ENCODE measurements around the gene UGDH.
"Not testable (repeated sequence)": the region's sequence is repeated elsewhere in the genome, so short reads cannot be mapped to it uniquely, and the experiment has no call there.

UGDH gene

GRCh38 chr4:39490322-39490721, 36.9 kb downstream of the UGDH start:
- no peak for DNase-seq

DNA sequence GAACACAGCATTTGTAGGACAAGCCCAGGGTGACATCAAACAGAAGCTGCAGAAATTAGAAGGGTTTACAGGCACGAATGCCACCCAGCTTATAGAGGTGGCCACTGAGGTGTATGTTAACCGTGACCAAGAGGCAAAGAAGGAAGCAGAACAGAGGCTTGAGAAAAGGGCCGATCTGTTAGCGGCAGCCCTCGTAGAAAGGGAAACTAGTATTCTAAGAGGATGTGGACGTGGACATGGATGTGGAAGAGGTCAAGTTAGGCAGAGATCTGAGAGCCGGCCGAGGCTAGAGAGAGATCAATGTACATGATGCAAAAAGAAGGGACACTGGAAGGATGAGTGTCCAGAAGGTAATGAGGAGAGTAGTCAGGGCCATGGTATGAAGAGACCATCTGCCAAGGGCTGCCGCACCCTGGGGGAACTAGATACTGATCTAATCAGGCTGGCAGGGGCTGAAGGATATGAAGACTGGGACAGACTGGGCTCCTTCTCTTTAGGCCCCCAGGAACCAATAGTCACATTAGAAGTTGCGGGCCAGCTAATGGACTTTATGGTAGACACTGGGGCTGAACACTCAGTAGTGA, 40.9 kb downstream of the UGDH start:
- DNase-seq, result no peak

DNA sequence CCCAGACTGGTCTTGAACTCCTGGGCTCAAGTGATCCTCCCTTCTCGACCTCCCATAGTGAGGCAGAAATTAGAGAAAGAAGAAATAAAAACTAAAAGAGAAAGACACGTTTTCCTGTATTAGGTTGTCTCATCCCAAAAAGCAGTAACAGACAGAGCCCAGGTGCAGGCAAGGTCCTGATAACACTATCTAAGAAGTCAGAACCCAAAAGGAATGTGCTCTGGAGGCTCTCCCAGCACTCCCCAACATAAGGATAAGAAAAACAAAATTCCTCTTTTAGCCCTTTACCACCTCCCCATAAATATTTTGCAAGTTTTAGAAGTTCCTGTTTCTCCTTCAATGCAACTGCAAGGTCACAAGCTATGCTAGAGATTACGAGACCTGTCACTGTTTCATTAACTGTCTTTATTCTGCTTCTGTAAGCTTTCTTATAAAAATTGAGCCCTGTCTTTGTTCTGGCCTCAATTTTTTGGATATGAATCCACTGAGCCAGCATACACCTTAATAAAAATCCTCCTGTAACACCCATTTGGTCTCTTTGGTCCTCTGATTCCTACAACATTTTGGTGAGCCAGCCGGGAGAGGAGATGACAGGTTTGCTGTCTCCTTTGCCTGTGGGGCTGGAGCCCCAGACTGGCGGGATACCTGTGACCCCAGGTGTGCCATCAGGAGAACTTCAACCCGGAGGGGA, 42.5 kb downstream of the UGDH start:
- no peak for DNase-seq

DNA sequence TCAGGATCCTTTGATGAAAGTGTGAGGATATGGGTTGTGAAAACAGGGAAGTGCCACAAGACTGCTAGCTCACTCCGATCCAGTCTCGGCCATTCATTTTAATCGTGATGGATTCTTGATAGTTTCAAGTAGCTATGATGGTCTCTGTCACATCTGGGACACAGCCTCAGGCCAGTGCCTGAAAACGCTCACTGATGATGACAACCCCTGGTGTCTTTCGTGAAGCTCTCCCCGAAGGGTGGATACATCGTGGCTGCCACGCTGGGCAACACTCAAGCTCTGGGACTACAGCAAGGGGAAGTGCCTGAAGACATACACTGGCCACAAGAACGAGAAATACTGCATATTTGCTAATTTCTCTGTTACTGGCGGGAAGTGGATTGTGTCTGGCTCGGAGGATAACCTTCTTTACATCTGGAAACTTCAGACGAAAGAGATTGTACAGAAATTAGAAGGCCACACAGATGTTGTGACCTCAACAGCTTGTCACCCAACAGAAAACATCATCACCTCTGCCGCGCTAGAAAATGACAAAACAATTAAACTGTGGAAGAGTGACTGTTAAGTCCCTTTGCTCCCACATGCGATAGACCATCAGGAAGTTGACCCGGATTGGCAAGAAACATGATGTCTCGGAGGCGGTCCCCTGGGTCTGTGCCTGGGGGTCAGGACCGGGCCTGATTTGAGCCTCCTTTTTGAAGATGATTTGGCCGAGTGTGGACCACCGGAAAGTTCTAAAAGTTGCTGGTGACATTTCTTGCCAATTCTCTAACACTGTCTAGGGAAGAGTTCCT, 46.1 kb downstream of the UGDH start:
- DNase-seq, result no peak

- DNase-seq, result no peak
Observed at GRCh38 chr4:39480251-39480650, 47.0 kb downstream of the UGDH start.

GRCh38 chr4:39476187-39476895, 50.9 kb downstream of the UGDH start:
- DNase-seq, result no peak

- DNase-seq, result no peak
Observed at GRCh38 chr4:39472396-39472795, 54.8 kb downstream of the UGDH start.

- DNase-seq, result no peak
Observed at GRCh38 chr4:39470402-39470801, 56.8 kb downstream of the UGDH start.

DNA sequence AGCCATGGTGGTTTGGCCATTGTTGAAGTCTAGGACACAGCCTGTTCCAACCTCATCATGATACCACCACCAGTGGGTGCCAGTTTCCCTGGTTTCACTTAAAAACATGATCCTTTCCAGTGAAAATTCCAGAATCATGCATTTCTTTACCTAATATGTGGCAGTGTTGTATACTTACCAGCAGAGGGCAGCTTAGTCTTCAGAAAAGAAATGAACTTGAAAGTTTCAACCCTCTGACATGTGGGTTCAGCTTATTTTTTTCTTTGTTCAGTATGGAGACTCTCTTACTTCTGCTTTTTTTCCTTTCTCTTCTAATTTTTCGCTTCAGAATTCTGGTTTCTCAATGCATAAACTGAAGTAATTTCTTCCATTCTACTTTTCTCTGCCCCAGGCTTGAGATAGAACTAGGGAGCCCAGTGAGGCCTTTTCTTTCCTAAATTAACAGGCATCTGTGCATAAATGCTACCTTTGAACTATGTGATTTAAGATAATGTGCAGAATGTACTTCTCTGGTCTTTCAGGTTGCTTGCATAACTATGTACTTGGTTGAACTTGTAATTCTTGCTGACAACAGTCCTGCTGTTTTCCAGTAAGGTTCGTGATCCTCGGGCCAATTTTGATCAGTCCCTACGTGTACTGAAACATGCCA, 57.7 kb downstream of the UGDH start:
- DNase-seq, result peak; percentile 59

DNA sequence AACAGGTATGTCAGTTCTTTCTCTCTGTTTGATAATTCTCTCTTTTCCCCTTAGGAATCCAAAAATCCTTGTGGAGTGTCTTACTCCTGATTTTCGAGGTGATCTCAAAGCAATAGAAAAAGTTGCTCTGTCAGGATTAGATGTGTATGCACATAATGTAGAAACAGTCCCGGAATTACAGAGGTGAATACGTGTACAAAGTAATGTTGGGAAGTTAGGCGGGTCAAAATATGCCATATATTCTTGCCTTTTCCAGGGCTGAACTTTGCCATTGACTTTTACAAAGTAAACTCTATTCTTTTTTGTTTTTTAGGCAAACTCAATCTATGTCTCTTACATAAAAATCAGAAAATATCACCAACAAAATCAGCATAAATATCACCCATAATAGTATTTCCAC, 59.8 kb downstream of the UGDH start:
- no peak for DNase-seq

GRCh38 chr4:39466747-39467146, 60.5 kb downstream of the UGDH start:
- DNase-seq, result no peak

DNA sequence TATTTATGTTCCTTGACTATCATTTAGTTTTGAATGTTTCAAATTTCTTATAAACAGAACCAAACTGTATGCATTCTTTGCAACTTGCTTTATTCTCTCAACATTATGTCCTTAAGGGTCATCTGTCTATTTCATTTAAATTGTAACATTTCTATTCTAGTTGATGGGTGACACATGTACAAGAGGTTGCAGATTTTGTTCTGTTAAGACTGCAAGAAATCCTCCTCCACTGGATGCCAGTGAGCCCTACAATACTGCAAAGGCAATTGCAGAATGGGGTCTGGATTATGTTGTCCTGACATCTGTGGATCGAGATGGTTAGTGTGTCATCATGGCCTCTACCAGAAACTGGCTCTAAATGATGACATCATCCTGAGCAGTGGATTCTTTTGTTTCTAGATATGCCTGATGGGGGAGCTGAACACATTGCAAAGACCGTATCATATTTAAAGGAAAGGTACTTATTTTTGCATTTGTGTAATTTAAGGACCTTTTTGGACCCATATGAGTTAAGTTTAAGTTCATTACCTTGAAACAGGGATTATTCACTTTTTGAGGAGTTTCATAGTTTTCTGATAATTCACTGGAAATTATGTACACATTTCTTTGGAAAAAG, 62.2 kb downstream of the UGDH start:
- DNase-seq, result no peak

- peak; percentile 95 for DNase-seq
Observed at GRCh38 chr4:39458505-39459300, 68.5 kb downstream of the UGDH start, which contains the start of the genes LIAS and RPL9. LIAS (plus strand) TSS chr4:39459056; CDS start chr4:39459118, 62 bp downstream. RPL9 (minus strand) TSS chr4:39458922; CDS start chr4:39458439, 483 bp downstream.

- not testable (repeated sequence) for DNase-seq
Observed at GRCh38 chr4:39458161-39458504, 69.1 kb downstream of the UGDH start.

GRCh38 chr4:39456946-39457763, 70.1 kb downstream of the UGDH start:
- no peak for DNase-seq

DNA sequence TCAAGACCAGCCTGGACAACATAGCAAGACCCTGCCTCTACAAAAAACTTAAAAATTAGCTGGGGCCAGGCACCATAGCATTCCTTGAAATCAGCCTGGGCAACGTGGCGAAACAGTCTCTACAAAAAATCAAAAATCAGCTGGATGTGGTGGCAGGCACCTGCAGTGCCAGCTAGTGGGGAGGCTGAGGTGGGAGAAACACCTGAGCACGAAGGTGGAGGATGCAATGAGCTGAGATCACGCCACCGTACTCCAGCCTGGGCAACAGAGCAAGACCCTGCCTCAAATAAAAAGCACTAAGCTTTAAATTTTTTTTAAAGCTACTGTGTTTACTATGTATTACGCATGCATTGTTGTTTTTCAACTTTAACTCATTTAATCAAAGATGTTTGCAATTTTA, 71.8 kb downstream of the UGDH start:
- DNase-seq, result no peak

DNA sequence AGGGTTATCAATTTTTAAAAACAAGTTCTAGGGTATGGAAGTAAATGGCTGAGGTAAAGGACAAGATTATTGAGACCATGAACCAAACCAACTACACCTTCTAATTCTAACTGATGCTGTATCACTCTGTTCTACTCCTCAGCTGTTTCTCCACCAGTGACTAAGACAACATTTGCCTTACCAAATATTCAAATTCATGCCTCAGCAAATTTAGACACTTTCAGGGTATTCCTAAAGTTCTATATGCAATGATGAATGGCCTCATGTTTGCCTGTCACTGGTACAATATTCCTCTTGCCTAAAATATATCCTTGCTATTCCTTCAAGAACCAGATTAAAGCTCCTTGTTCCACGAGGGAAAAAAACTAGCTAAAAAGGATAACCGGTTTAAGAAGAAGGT, 73.5 kb downstream of the UGDH start:
- DNase-seq, result no peak

DNA sequence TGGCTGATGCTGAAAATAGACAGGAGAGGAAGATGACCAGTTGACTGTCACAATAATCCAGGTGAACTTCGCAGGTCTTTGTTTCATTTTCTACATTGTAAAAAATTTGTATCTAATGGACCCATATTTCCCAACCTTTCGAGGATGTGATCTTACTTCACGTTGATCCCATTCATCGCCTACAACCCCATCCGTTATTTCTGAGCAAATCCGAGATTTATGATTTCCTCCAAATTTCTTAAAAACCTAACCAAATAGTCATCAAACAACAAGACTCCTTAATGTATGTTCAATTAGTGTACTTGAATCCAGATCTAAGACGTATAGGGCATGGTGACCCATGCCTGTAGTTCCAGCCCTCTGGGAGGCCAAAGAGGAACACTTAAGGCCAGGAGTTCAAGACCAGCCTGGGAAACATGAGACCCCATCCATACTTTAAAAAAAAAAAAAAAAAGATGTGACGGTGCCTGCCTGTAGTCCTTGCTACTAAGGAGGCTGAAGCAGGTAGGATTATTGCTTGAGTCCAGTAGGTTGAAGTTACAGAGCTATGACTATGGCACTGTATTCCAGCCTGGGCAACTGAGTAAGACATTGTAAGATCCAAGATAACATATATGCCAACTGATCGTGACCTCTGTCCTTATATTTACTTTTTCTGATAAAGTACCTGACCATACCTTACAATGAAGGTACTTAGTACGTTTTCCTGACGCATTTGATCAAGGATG, 74.2 kb downstream of the UGDH start:
- DNase-seq, result no peak

- no peak for DNase-seq
Observed at GRCh38 chr4:39452153-39452859, 74.9 kb downstream of the UGDH start.

All from NCI-H446 treated with DMSO at 0.1 percent for 48 hours (cell line).